GM12864 (cell line): ENCODE measurements around the gene OTOP2.
A peak's percentile ranks its signal among the peaks of the same experiment; 100 is the strongest.
"Not testable (repeated sequence)": the region's sequence is repeated elsewhere in the genome, so short reads cannot be mapped to it uniquely, and the experiment has no call there.

Experiments used
- DNase-seq: peaks from one replicate; pipeline ENCODE4 v3.0.0-alpha.2; 2011; ENCODE audit warnings: low read depth
- H3K4me3 ChIP-seq: 2 replicates; pipeline ENCODE4 v1.5.1; 2011; ENCODE audit warnings: mild to moderate bottlenecking, low read depth, low read length, control low read depth
- TF ChIP-seq, protein P1 (sequence below): IDR thresholded peaks from 2 replicates; pipeline ENCODE4 v1.5.1; 2011; ENCODE audit warnings: low read depth, mild to moderate bottlenecking, moderate library complexity, low read length, control low read depth, inconsistent platforms; ENCODE audit errors: missing control alignments

Gene OTOP2

DNA sequence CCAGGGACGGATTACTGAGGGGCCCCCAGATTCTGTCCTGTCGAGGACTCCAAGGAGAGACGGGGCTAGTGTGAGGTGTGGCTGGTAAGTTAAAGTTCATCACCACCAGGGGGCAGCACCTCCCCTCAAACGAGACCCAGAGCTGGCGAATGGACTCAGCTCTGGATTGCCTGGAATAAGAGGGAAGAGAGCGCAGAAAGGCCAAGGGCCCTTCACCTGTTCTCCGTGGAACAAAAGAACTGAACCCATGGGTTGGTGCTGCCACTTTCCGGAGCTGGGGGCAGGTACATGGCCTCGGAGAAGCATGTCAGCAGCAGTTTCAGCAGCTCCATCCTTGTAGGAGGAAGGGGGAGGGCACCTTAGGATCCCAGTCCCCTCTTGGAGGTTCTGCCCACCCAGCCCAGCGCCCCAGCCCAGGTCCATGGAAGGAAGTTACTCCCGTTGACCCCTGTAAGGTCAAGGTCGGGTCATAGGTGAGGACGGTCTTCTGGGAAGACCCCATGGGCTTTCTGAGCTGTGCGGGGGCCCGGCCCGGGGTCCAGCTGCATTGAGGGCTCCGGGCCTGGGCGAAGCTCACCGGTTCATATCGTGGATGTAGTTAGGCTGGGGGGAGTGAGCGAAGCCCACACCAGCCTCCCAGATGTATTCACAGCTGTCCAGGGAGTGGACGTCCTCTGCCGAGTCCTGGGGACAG, 37.7 kb downstream of the OTOP2 start:
- peak; percentile 41 for DNase-seq
- no peak overlapping the region for H3K4me3 ChIP-seq
- TF ChIP-seq, protein P1, sequence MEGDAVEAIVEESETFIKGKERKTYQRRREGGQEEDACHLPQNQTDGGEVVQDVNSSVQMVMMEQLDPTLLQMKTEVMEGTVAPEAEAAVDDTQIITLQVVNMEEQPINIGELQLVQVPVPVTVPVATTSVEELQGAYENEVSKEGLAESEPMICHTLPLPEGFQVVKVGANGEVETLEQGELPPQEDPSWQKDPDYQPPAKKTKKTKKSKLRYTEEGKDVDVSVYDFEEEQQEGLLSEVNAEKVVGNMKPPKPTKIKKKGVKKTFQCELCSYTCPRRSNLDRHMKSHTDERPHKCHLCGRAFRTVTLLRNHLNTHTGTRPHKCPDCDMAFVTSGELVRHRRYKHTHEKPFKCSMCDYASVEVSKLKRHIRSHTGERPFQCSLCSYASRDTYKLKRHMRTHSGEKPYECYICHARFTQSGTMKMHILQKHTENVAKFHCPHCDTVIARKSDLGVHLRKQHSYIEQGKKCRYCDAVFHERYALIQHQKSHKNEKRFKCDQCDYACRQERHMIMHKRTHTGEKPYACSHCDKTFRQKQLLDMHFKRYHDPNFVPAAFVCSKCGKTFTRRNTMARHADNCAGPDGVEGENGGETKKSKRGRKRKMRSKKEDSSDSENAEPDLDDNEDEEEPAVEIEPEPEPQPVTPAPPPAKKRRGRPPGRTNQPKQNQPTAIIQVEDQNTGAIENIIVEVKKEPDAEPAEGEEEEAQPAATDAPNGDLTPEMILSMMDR, result peak; percentile 72

DNA sequence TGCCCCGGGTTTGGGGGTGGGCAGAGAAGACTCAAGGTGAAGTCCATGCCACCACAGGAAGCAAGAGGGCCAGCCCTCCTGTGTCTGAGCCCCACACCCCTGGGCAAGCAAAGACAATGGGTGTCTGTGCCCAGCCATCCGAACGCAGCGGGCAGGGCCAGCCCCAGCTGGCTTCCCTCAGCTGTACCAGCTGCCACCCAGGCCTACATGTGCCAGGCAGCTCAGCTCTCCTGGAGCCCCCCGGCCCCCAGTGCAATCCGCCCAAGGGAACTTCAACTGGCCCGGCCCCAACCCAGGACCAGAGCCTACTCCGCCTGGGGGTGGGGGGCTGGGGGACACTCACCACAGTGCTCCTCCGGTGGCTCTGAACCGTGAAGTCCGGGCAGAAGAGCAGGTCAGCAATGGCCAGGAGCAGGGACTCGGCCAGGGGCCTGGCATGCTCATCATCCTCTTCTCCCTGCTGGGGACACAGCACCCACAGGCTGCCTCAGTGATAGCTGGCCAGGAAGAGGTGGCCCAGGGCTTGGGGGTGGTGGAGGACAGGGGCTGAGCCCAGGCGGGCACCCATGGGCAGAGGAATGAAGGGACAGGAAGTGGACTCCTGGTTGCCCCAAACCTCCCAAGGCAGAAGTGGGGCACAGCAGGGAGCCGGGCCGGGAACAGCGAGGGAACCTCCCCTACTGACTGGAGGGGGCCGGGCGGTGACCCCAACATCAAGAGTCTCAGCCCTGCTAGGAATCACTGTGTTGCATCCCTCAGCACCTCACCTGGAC, 38.7 kb downstream of the OTOP2 start:
- no peak for DNase-seq
- no peak overlapping the region for H3K4me3 ChIP-seq
- TF ChIP-seq, protein P1, result no peak

DNA sequence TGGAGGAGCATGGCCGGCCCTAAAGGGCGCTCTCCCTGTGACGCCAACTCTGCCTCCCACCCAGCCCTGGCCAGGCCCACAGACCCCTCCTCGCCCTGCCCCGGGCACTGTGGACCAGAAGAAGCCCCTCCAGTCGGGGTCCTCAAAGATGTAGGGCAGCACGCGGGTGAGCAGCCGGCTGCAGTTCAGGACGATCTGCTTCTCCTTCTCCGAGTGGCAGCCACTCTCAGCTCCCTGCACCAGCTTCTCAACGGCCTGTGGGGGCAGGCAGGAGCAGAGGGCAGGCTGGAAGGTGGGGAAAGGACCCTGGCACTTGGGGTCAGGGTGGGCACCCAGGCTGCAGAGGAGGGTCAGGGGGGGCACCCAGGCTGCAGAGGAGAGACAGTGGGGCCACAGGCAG, 39.6 kb downstream of the OTOP2 start:
- no peak for DNase-seq
- TF ChIP-seq, protein P1, result peak; percentile 16
- no peak overlapping the region for H3K4me3 ChIP-seq

DNA sequence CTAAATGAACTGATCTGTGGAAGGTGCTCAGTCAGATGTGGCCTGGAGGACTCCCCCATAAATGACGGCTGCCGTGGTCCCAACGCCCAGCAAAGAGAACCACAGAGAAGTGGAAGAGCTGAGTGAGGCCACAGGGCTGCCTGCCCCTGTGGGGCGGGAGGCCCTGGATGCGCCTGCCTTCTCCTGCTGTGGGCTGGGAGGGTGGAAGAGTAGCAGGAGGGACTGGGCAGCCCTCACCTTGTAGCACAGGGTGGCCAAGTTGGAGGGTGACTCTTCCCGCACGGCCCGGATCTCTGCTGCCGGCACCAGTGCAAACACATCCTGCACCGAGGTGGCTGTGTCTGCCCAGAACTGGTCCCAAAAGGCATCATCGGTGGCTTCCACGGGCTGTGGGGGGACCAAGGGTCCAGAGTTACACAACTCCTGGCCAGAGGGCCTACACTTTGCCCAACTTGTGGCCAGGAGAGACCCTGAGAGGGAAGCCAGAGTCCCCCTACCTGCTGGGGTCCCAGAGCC, 40.2 kb downstream of the OTOP2 start:
- no peak for DNase-seq
- TF ChIP-seq, protein P1, result no peak
- H3K4me3 ChIP-seq, result no peak overlapping the region

DNA sequence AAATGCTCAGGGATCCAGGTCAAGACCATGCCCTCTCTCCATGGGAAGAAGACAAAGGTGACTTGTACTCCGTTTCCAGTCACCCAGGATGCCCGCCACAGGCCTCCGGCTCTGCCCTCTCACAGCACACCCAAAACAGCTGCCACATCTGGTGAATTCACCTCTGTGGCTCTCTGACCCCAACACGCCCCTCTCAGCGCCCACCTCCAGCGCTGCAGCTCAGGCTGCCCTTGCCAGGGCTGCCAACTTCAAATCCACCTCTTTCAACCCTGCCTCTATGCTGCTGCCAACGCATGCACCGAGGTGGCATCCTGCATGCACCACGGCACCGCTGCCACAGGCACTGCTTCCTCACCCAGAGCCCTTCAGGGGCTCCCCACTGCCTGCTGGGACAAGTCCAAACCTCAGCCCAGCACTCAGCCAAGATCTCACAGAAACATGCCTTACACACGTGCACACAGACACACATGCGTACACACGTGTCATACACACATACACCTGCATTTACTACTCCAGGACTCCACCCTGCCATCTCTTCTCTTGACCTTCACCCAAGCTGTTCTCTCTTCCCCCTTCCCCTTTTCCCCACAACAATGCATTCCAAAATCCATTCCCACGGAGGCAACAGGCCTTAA, 41.0 kb downstream of the OTOP2 start:
- TF ChIP-seq, protein P1, result no peak
- H3K4me3 ChIP-seq, result no peak overlapping the region
- DNase-seq, result no peak

DNA sequence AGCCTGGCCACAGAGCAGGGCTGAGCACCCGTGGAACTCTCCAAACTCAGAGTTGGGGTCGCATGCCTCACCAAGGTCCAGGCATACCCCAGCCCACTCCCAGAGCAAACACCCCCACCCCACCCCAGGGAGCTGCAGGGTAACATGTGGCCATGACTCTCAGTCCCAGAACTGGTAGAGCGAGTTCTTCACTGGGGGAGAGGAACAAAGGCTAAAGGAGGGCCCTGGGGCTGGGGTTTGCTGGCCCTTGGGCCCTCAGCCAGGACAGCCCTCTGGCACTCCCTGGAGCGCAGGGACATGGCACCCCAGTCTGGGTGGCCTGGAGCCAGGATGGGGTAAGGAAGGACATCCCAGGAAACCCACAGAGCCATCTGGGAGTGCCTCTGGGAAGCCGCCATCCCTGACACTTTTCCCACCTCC, 44.3 kb downstream of the OTOP2 start:
- no peak overlapping the region for H3K4me3 ChIP-seq
- TF ChIP-seq, protein P1, result no peak
- DNase-seq, result no peak

DNA sequence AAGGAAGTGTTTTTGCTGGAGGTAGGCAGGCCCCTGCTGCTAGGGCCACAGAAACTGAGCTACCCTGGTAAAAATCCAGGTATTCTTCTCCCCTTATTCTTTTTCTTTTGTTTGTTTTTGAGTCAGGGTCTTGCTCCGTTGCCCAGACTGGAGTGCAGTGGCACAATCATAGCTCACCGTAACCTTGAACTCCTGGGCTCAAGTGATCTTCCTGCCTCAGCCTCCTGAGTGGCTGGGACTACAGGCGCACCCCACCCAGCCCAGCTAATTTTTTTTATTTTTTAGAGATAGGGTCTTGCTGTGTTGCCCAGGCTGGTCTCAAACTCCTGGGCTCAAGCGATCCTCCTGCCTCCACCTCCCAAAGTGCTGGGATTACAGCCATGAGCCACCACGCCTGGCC, 45.4 kb downstream of the OTOP2 start:
- not testable (repeated sequence) for DNase-seq, H3K4me3 ChIP-seq
